NT2/D1 (cell line): ENCODE results near the gene GPR152.

Experiments used
- SUZ12 ChIP-seq: IDR thresholded peaks from 2 replicates; pipeline ENCODE4 v1.6.1; 2011; ENCODE audit not compliant: insufficient read length, insufficient read depth; ENCODE audit errors: extremely low read depth
- YY1 ChIP-seq: IDR thresholded peaks from 2 replicates; pipeline ENCODE4 v1.6.1; 2011; ENCODE audit not compliant: insufficient read length, insufficient read depth

GRCh38 chr11:67466962-67467771, 14.6 kb upstream of the GPR152 start:
- no peak for TF ChIP-seq YY1
- TF ChIP-seq SUZ12, result no peak
